HEK293 (cell line): ENCODE data around the gene MYO1G.
A peak's percentile ranks its signal among the peaks of the same experiment; 100 is the strongest.

Source experiments
- CTCF ChIA-PET: fragments of 350-600 bp; formaldehyde crosslinking; extraction: SDS; loops from one replicate; lab custom pipeline; 2021; ENCODE audit warnings: antibody characterized with exemption; lab: Yijun Ruan, JAX
- POLR2A ChIA-PET: fragments of 300-600 bp; formaldehyde crosslinking; extraction: SDS; loops from one replicate; lab custom pipeline; 2020; ENCODE audit warnings: antibody characterized with exemption, inconsistent platforms; lab: Yijun Ruan, JAX
- H3K27ac ChIP-seq: fragments of 200-500 bp; sonication (Bioruptor generic); 2 replicates; pipeline ENCODE4 v1.5.1; 2014; ENCODE audit warnings: low read depth, low read length, control low read depth, inconsistent platforms; ENCODE audit errors: extremely low read depth
- H3K36me3 ChIP-seq, 2 experiments: fragments of 200-500 bp in 1 of 2; sonication (Bioruptor generic) in 1 of 2; 1 replicate in 1 of 2; 2 replicates in 1 of 2; pipeline ENCODE4 v1.5.1; 2014 to 2017; ENCODE audit warnings: inconsistent platforms in 2 of 2, low read length in 2 of 2; ENCODE audit not compliant: control insufficient read depth in 2 of 2, insufficient read depth in 1 of 2
- H3K4me1 ChIP-seq: fragments of 200-500 bp; sonication (Bioruptor generic); 2 replicates; pipeline ENCODE4 v1.5.1; 2014; ENCODE audit warnings: mild to moderate bottlenecking, low read length, inconsistent platforms; ENCODE audit not compliant: control insufficient read depth, insufficient read depth
- H3K4me3 ChIP-seq: 2 replicates; pipeline ENCODE4 v1.5.1; 2011; ENCODE audit warnings: low read depth, mild to moderate bottlenecking, control low read depth, low read length, moderate library complexity
- H3K9me3 ChIP-seq: fragments of 200-500 bp; sonication (Bioruptor generic); 2 replicates; pipeline ENCODE4 v1.5.1; 2014; ENCODE audit warnings: low read depth, low read length, inconsistent platforms; ENCODE audit not compliant: control insufficient read depth, insufficient read depth
- ELK4 ChIP-seq: IDR thresholded peaks from 2 replicates; pipeline ENCODE4 v1.6.1; 2011; ENCODE audit warnings: mild to moderate bottlenecking, low read depth, low read length, borderline replicate concordance
- KLF1 ChIP-seq: fragments of 450-650 bp; formaldehyde crosslinking; IDR thresholded peaks from 2 replicates; pipeline ENCODE4 v1.5.1; 2016; ENCODE audit warnings: missing biosample characterization, missing genetic modification characterization
- MEIS1 ChIP-seq: sonication (generic); formaldehyde crosslinking; IDR thresholded peaks from 2 replicates; pipeline ENCODE4 v1.8.1; 2022; ENCODE audit warnings: missing genetic modification reagents, mild to moderate bottlenecking, borderline replicate concordance
- PBX3 ChIP-seq: sonication (generic); formaldehyde crosslinking; IDR thresholded peaks from 2 replicates; pipeline ENCODE4 v1.8.1; 2022; ENCODE audit warnings: mild to moderate bottlenecking, moderate library complexity, missing genetic modification reagents
- PRDM1 ChIP-seq: fragments of 450-650 bp; formaldehyde crosslinking; IDR thresholded peaks from 2 replicates; pipeline ENCODE4; 2016; ENCODE audit warnings: missing biosample characterization, missing genetic modification characterization
- SP7 ChIP-seq: fragments of 450-650 bp; formaldehyde crosslinking; IDR thresholded peaks from 2 replicates; pipeline ENCODE4 v1.5.1; 2016; ENCODE audit warnings: missing biosample characterization, missing genetic modification characterization
- WT1 ChIP-seq: fragments of 450-650 bp; formaldehyde crosslinking; IDR thresholded peaks from 2 replicates; pipeline ENCODE4 v1.5.1; 2016; ENCODE audit warnings: missing biosample characterization, missing genetic modification characterization
- YY1 ChIP-seq: fragments of 450-650 bp; formaldehyde crosslinking; IDR thresholded peaks from 2 replicates; pipeline ENCODE4 v1.5.1; 2018; ENCODE audit warnings: missing biosample characterization, missing genetic modification characterization
- ZBTB11 ChIP-seq: fragments of 450-650 bp; formaldehyde crosslinking; conservative IDR thresholded peaks from 2 replicates; pipeline ENCODE4 v1.5.1; 2016; ENCODE audit warnings: low read depth, missing biosample characterization, missing genetic modification characterization
- ZBTB17 ChIP-seq: fragments of 450-650 bp; formaldehyde crosslinking; IDR thresholded peaks from 2 replicates; pipeline ENCODE4 v1.5.1; 2016; ENCODE audit warnings: missing biosample characterization, missing genetic modification characterization
- ZBTB20 ChIP-seq: fragments of 450-650 bp; formaldehyde crosslinking; IDR thresholded peaks from 2 replicates; pipeline ENCODE4 v1.5.1; 2016; ENCODE audit warnings: missing biosample characterization, missing genetic modification characterization
- ZBTB48 ChIP-seq: fragments of 450-650 bp; formaldehyde crosslinking; IDR thresholded peaks from 2 replicates; pipeline ENCODE4 v1.5.1; 2016; ENCODE audit warnings: missing biosample characterization, missing genetic modification characterization
- ZFP37 ChIP-seq: fragments of 450-650 bp; formaldehyde crosslinking; IDR thresholded peaks from 2 replicates; pipeline ENCODE4 v1.5.1; 2016; ENCODE audit warnings: missing biosample characterization, missing genetic modification characterization
- ZNF202 ChIP-seq: fragments of 450-650 bp; formaldehyde crosslinking; IDR thresholded peaks from 2 replicates; pipeline ENCODE4 v1.5.1; 2016; ENCODE audit warnings: missing biosample characterization, missing genetic modification characterization, borderline replicate concordance
- ZNF23 ChIP-seq: fragments of 450-650 bp; formaldehyde crosslinking; IDR thresholded peaks from 2 replicates; pipeline ENCODE4 v1.5.1; 2016; ENCODE audit warnings: missing biosample characterization, missing genetic modification characterization, borderline replicate concordance
- ZNF335 ChIP-seq: fragments of 450-650 bp; formaldehyde crosslinking; conservative IDR thresholded peaks from 2 replicates; pipeline ENCODE4 v1.5.1; 2016; ENCODE audit warnings: missing biosample characterization, missing genetic modification characterization
- ZNF341 ChIP-seq: fragments of 450-650 bp; formaldehyde crosslinking; IDR thresholded peaks from 2 replicates; pipeline ENCODE4; 2016; ENCODE audit warnings: low read depth, missing biosample characterization, missing genetic modification characterization
- ZNF555 ChIP-seq: fragments of 450-650 bp; formaldehyde crosslinking; conservative IDR thresholded peaks from 2 replicates; pipeline ENCODE4 v1.5.1; 2017; ENCODE audit warnings: missing biosample characterization, mild to moderate bottlenecking, missing genetic modification characterization, inconsistent platforms
- ZNF600 ChIP-seq: fragments of 450-650 bp; formaldehyde crosslinking; IDR thresholded peaks from 2 replicates; pipeline ENCODE4 v1.5.1; 2016; ENCODE audit warnings: missing biosample characterization, missing genetic modification characterization
- ZNF629 ChIP-seq: fragments of 450-650 bp; formaldehyde crosslinking; IDR thresholded peaks from 2 replicates; pipeline ENCODE4 v1.5.1; 2017; ENCODE audit warnings: missing biosample characterization, missing genetic modification characterization
- ZNF654 ChIP-seq: fragments of 450-650 bp; formaldehyde crosslinking; IDR thresholded peaks from 2 replicates; pipeline ENCODE4 v1.5.1; 2016; ENCODE audit warnings: low read depth, missing biosample characterization, missing genetic modification characterization
- ZNF664 ChIP-seq: fragments of 450-650 bp; formaldehyde crosslinking; IDR thresholded peaks from 2 replicates; pipeline ENCODE4 v1.5.1; 2016; ENCODE audit warnings: missing biosample characterization, missing genetic modification characterization
- ZNF692 ChIP-seq: fragments of 450-650 bp; formaldehyde crosslinking; IDR thresholded peaks from 2 replicates; pipeline ENCODE4 v1.5.1; 2016; ENCODE audit warnings: missing biosample characterization, missing genetic modification characterization
- ZSCAN16 ChIP-seq: fragments of 450-650 bp; formaldehyde crosslinking; IDR thresholded peaks from 2 replicates; pipeline ENCODE4 v1.5.1; 2016; ENCODE audit warnings: missing biosample characterization, missing genetic modification characterization

MYO1G gene

GRCh38 chr7:44987996-44988395, 9.2 kb upstream of the MYO1G start:
- Histone ChIP-seq H3K4me3 (no peak overlapping the region), H3K9me3 (no peaks in the 10 kb centered on the region), H3K27ac (no peak overlapping the region), H3K36me3 (peaks cover 8 to 32% of the 10 kb centered on the region in 2 experiments; a peak in 1 of 3 replicates), H3K4me1 (peaks cover 5% of the 10 kb centered on the region)
- peak; percentile 93 for TF ChIP-seq KLF1 (tag by site-specific recombination)
- TF ChIP-seq ZNF600: no peak
- CTCF ChIA-PET: no interaction called here
- POLR2A ChIA-PET: no interaction called here

- H3K4me1 ChIP-seq: peaks cover 5% of the 10 kb centered on the region
- peaks cover 8 to 37% of the 10 kb centered on the region in 2 experiments; a peak in 1 of 3 replicates for H3K36me3 ChIP-seq
- ChIA-PET CTCF (no interaction called here), POLR2A (interaction anchor here (1.9 kb wide), 1 partner anchor 12 kb away, joined by 12 read pairs; the partner anchor contains the start of gene CCM2)
- no peak overlapping the region for H3K27ac ChIP-seq
- TF ChIP-seq ZNF202 (tag by site-specific recombination) (no peak), ZNF341 (tag by site-specific recombination) (no peak), ZNF654 (no peak), PBX3 (CRISPR knock-in tag) (no peak), ZNF23 (no peak), ZNF664 (tag by site-specific recombination) (no peak)
- no peak overlapping the region for H3K4me3 ChIP-seq
- H3K9me3 ChIP-seq: no peaks in the 10 kb centered on the region
Observed at GRCh38 chr7:44987457-44987856, 8.6 kb upstream of the MYO1G start.

GRCh38 chr7:44986218-44987053, 7.6 kb upstream of the MYO1G start:
- H3K9me3 ChIP-seq: no peaks in the 10 kb centered on the region
- POLR2A ChIA-PET: interaction anchor here (0.7 to 1.9 kb wide), 10 partner anchors 10 to 150 kb away, joined by 3 to 12 read pairs (median 4); partner anchors contain the start of genes CCM2, H2AZ2 and TBRG4
- CTCF ChIA-PET: interaction anchor here (1.0 to 1.1 kb wide), 2 partner anchors 11 to 13 kb away, joined by 3 read pairs; no protein-coding TSS in a partner anchor
- peaks cover 5% of the 10 kb centered on the region for H3K4me1 ChIP-seq
- peaks cover 8 to 42% of the 10 kb centered on the region in 2 experiments; a peak in 2 of 3 replicates for H3K36me3 ChIP-seq
- peak overlapping the region; percentile 98 for H3K27ac ChIP-seq
- H3K4me3 ChIP-seq: peak overlapping the region; percentile 79
- TF ChIP-seq ZNF202 (tag by site-specific recombination) (no peak), YY1 (peak; percentile 49; the same call in 1 of the 2 replicates), ZNF555 (tag by site-specific recombination) (no peak), ZBTB17 (tag by site-specific recombination) (peak; percentile 64), WT1 (tag by site-specific recombination) (peak; percentile 24; the same call in 1 of the 2 replicates), MEIS1 (no peak), ZBTB20 (tag by site-specific recombination) (peak; percentile 21; the same call in 1 of the 2 replicates), ZFP37 (tag by site-specific recombination) (peak; percentile 84), ZNF335 (peak; percentile 85), ZNF692 (tag by site-specific recombination) (peak; percentile 83), PRDM1 (tag by site-specific recombination) (no peak), SP7 (tag by site-specific recombination) (peak; percentile 86), ELK4 (no peak), ZBTB48 (peak; percentile 92), ZSCAN16 (tag by site-specific recombination) (0 out of 2 replicates have a peak, but pooled peaks have one; percentile 5), ZBTB11 (tag by site-specific recombination) (peak; percentile 85), ZNF629 (peak; percentile 99)
